Uterus (tissue), 4 donors: Measurements from ENCODE around the gene SLC16A7. TPM values are rescaled to one million over a fixed set of nuclear protein-coding genes. Genes with fewer than 3 reads are reported as not detected.

Experiments used
- DNase-seq, 2 donors: peaks; one replicate each; pipeline ENCODE4 v3.0.0-alpha.2; 2019 to 2020
- H3K27ac ChIP-seq, 2 donors: fragments of 200-600 bp; sonication (generic); 1 replicate in 1 of 2; 2 replicates in 1 of 2; pipeline ENCODE4 v1.5.1; 2016 to 2018
- H3K27me3 ChIP-seq, 2 donors: fragments of 200-600 bp; sonication (generic); one replicate each; pipeline ENCODE4 v1.5.1; 2018 to 2019; ENCODE audit warnings: control low read depth in 1 of 2
- H3K36me3 ChIP-seq, 2 donors: fragments of 200-600 bp; sonication (generic); one replicate each; pipeline ENCODE4 v1.5.1; 2019; ENCODE audit warnings: control low read depth in 1 of 2
- H3K4me1 ChIP-seq, 2 donors: fragments of 200-600 bp; sonication (generic); one replicate each; pipeline ENCODE4 v1.5.1; 2018 to 2019; ENCODE audit warnings: control low read depth in 1 of 2
- H3K4me3 ChIP-seq, 2 donors: fragments of 200-600 bp; sonication (generic); 1 replicate in 1 of 2; 2 replicates in 1 of 2; pipeline ENCODE4 v1.5.1; 2018 to 2019; ENCODE audit warnings: mild to moderate bottlenecking in 1 of 2
- H3K9me3 ChIP-seq, 2 donors: fragments of 200-600 bp; sonication (generic); one replicate each; pipeline ENCODE4 v1.5.1; 2019; ENCODE audit warnings: control low read depth in 1 of 2
- POLR2A ChIP-seq, 2 donors: fragments of 450-650 bp; IDR thresholded peaks; one replicate each; pipeline ENCODE4 v1.6.1; 2016; ENCODE audit warnings: antibody characterized with exemption in 2 of 2, mild to moderate bottlenecking in 1 of 2, moderate library complexity in 1 of 2
- intact Hi-C: fragments of 100-400 bp; cut with DNase I; formaldehyde crosslinking; loops from one replicate; pipeline ENCODE4 v1.15.1; 2023; ENCODE audit warnings: low total_unique reads
- total RNA-seq, 4 donors: library from RNA; depleted of rRNA in 3 of 4; stranded (reverse); fragments of >200 nt in 3 of 4; gene quantifications; one replicate each; pipeline versions ENCODE4 v1.1.0 to v1.2.4, GENCODE V29; 2014 to 2023
- TF ChIP-seq, protein P1 (sequence below), 4 experiments: fragments of 200-600 bp in 2 of 4; fragments of 450-650 bp in 2 of 4; sonication (generic) in 2 of 4; IDR thresholded peaks; one replicate each; pipeline ENCODE4 v1.5.1; 2016 to 2019; ENCODE audit warnings: antibody characterized with exemption in 4 of 4, mild to moderate bottlenecking in 2 of 4, moderate library complexity in 1 of 4
- donor health status: DM: yes; HTN: yes; CAD: no.

Gene SLC16A7
- total RNA-seq, 4 donors from 2014 or later = 12.3 to 32.4 (median 29.6) TPM

DNA sequence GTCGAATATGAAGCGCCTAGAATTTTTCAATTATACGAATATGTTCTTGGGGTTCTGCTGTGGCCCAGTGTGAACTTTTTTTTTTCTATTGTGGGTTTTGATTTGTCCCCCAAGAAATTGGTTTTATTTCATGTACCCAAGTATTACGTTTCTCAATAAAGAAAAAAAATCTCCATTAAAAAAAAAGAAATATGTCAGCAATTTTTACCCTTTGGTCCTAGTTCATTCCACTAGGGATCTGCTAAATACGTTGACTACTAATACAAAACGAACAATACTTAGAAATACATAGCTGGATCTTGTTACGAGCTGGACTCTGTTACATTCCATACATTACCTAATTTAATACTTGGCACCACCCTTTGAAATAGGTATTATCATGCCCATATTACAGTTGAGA lies 216.9 kb downstream of the SLC16A7 start:
- Histone ChIP-seq H3K9me3 (no peaks in the 10 kb centered on the region), H3K27ac (no peak overlapping the region), H3K36me3 (no peaks in the 10 kb centered on the region), H3K27me3 (no peaks in the 10 kb centered on the region), H3K4me1 (no peaks in the 10 kb centered on the region), H3K4me3 (no peak overlapping the region)
- no peak for DNase-seq
- intact Hi-C loops = no loop called here
- TF ChIP-seq, protein P1, sequence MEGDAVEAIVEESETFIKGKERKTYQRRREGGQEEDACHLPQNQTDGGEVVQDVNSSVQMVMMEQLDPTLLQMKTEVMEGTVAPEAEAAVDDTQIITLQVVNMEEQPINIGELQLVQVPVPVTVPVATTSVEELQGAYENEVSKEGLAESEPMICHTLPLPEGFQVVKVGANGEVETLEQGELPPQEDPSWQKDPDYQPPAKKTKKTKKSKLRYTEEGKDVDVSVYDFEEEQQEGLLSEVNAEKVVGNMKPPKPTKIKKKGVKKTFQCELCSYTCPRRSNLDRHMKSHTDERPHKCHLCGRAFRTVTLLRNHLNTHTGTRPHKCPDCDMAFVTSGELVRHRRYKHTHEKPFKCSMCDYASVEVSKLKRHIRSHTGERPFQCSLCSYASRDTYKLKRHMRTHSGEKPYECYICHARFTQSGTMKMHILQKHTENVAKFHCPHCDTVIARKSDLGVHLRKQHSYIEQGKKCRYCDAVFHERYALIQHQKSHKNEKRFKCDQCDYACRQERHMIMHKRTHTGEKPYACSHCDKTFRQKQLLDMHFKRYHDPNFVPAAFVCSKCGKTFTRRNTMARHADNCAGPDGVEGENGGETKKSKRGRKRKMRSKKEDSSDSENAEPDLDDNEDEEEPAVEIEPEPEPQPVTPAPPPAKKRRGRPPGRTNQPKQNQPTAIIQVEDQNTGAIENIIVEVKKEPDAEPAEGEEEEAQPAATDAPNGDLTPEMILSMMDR (IDR thresholded peaks at IDR 0.05) = no peak
- no peak for TF ChIP-seq POLR2A (IDR thresholded peaks at IDR 0.05)

DNA sequence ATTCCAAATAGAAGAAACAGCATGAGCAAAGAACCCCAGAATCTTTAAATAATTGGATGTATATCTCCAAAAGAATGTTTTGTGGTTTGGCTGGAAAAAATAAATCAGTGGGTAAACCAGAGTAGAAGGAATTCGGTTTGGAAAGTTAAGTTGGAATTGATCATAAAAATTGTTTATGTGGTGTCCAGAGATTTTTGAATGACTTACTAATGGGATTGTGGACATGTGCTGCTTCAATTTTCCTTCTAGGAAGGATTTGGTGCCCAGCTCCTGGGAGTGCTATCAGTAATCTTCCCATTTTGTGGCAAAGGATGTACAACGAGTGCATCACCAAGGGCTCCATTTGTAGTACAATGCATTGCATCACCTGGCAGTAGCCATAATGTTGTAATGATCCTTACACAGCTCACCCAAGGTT lies 224.8 kb downstream of the SLC16A7 start:
- Histone ChIP-seq H3K36me3 (no peaks in the 10 kb centered on the region), H3K4me1 (no peaks in the 10 kb centered on the region), H3K27ac (no peak overlapping the region), H3K27me3 (no peaks in the 10 kb centered on the region), H3K9me3 (no peaks in the 10 kb centered on the region), H3K4me3 (no peak overlapping the region)
- DNase-seq = no peak
- TF ChIP-seq POLR2A (IDR thresholded peaks at IDR 0.05) = no peak
- TF ChIP-seq, protein P1 (IDR thresholded peaks at IDR 0.05) = no peak
- intact Hi-C loops = no loop called here

DNA sequence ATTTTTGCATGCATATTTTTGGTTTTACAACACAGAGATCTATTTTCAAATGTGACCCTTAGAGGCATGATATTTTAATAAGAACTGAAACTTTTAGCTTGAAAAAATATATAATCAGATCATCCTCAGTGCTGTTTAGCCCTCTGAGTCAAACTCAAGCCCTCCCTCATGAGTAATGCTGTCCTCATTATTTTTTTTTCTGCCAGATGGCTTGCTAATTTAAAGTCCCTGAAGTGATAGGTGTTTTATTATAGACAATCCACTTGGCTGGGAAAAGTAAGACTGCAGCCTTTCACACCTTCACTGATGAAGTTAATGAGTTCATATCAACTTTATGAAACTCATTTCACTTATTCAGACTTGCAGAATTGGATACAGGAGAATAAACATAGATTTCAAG lies 227.7 kb downstream of the SLC16A7 start:
- intact Hi-C loops = no loop called here
- Histone ChIP-seq H3K4me3 (no peak overlapping the region), H3K9me3 (no peaks in the 10 kb centered on the region), H3K27ac (no peak overlapping the region), H3K4me1 (no peaks in the 10 kb centered on the region), H3K36me3 (no peaks in the 10 kb centered on the region), H3K27me3 (no peaks in the 10 kb centered on the region)
- no peak for DNase-seq
- TF ChIP-seq POLR2A (IDR thresholded peaks at IDR 0.05) = no peak
- TF ChIP-seq, protein P1 (IDR thresholded peaks at IDR 0.05) = no peak

DNA sequence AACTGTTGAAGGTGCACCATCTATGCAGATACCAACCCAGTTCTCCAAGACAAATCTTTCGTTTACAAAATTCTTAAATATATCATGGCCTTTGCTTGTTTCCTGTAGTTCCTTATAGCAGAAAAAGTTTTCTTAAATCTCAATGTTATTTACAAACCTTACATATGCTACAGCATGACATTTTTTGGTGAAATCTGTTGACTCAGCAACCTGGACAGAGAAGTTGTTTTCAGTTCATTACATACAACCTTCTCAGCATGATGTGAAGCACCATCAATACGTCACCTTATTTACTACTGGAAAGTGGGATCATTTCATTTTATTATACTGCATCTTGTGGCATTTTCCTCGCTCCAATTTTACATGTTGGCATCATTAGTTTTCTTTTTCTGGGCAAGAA lies 231.9 kb downstream of the SLC16A7 start:
- TF ChIP-seq POLR2A (IDR thresholded peaks at IDR 0.05) = no peak
- TF ChIP-seq, protein P1 (IDR thresholded peaks at IDR 0.05) = no peak
- no peaks in the 10 kb centered on the region for H3K27me3 ChIP-seq
- no peaks in the 10 kb centered on the region for H3K9me3 ChIP-seq
- no peaks in the 10 kb centered on the region for H3K4me1 ChIP-seq
- intact Hi-C loops = no loop called here
- no peak for DNase-seq
- no peak overlapping the region for H3K27ac ChIP-seq
- no peak overlapping the region for H3K4me3 ChIP-seq
- no peaks in the 10 kb centered on the region for H3K36me3 ChIP-seq

DNA sequence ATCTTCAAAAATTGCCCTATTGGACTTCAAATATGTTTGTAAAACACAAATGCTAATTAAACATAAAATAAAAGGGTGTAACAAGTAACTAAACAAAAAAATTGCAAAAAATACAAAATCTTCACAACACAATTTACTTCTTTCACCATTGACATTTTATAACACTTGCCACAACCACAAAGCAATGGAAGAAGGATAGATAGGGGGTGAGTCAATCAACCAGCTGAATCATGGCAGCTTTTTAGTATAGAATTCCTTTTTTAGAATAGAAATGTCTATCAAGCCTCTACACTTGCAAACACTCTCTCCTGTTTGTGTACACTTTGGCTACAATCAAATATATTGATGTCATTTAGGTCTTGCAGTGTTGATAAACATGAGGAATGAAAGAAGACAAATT lies 232.7 kb downstream of the SLC16A7 start:
- TF ChIP-seq POLR2A (IDR thresholded peaks at IDR 0.05) = no peak
- TF ChIP-seq, protein P1 (IDR thresholded peaks at IDR 0.05) = no peak
- intact Hi-C loops = no loop called here
- DNase-seq = no peak

More for the DNA sequence above, 232.7 kb downstream of the SLC16A7 start:
- Histone ChIP-seq H3K9me3 (no peaks in the 10 kb centered on the region), H3K27ac (no peak overlapping the region), H3K36me3 (no peaks in the 10 kb centered on the region), H3K27me3 (no peaks in the 10 kb centered on the region), H3K4me3 (no peak overlapping the region), H3K4me1 (no peaks in the 10 kb centered on the region)
